ENCODE data around the gene TRIM65.

Gene TRIM65

GRCh38 chr17:75877752-75878173 lies 19.0 kb downstream of the TRIM65 start:
- H3K4me3 ChIP-seq (ENCODE audit: severe bottlenecking), result peak overlapping the region; percentile 49
- DNase-seq (ENCODE audit: low spot score) (peak; percentile 84), ATAC-seq (ENCODE audit: low read depth) (peak; percentile 50)
- H3K36me3 ChIP-seq (ENCODE audit: low read depth), result peaks cover 18% of the 10 kb centered on the region
- no peaks in the 10 kb centered on the region for H3K9me3 ChIP-seq (ENCODE audit: severe bottlenecking)
- peak; percentile 56 for TF ChIP-seq CTCF (IDR thresholded peaks at IDR 0.05; ENCODE audit: poor library complexity, severe bottlenecking)
- no peaks in the 10 kb centered on the region for H3K27me3 ChIP-seq (ENCODE audit: insufficient read depth, poor library complexity, severe bottlenecking)
- H3K27ac ChIP-seq (ENCODE audit: poor library complexity, severe bottlenecking), result peak overlapping the region; percentile 96
- H3K4me1 ChIP-seq (ENCODE audit: insufficient read depth, poor library complexity, severe bottlenecking), result peaks cover 23% of the 10 kb centered on the region

GRCh38 chr17:75876938-75877751 lies 19.6 kb downstream of the TRIM65 start:
- Histone ChIP-seq H3K36me3 (ENCODE audit: low read depth) (peaks cover 18% of the 10 kb centered on the region), H3K27ac (ENCODE audit: poor library complexity, severe bottlenecking) (peak overlapping the region; percentile 96), H3K4me1 (ENCODE audit: insufficient read depth, poor library complexity, severe bottlenecking) (peaks cover 29% of the 10 kb centered on the region), H3K9me3 (ENCODE audit: severe bottlenecking) (no peaks in the 10 kb centered on the region), H3K4me3 (ENCODE audit: severe bottlenecking) (peak overlapping the region; percentile 49), H3K27me3 (ENCODE audit: insufficient read depth, poor library complexity, severe bottlenecking) (no peaks in the 10 kb centered on the region)
- TF ChIP-seq CTCF (IDR thresholded peaks at IDR 0.05; ENCODE audit: poor library complexity, severe bottlenecking), result no peak
- DNase-seq (ENCODE audit: low spot score) (peak; percentile 93), ATAC-seq (ENCODE audit: low read depth) (peak; percentile 23)

- Histone ChIP-seq H3K36me3 (ENCODE audit: low read depth) (peaks cover 18% of the 10 kb centered on the region), H3K27ac (ENCODE audit: poor library complexity, severe bottlenecking) (peak overlapping the region; percentile 96), H3K4me1 (ENCODE audit: insufficient read depth, poor library complexity, severe bottlenecking) (peaks cover 30% of the 10 kb centered on the region), H3K4me3 (ENCODE audit: severe bottlenecking) (peak overlapping the region; percentile 49), H3K9me3 (ENCODE audit: severe bottlenecking) (no peaks in the 10 kb centered on the region), H3K27me3 (ENCODE audit: insufficient read depth, poor library complexity, severe bottlenecking) (no peaks in the 10 kb centered on the region)
- DNase-seq (ENCODE audit: low spot score) (peak; percentile 97), ATAC-seq (ENCODE audit: low read depth) (peak; percentile 26)
- TF ChIP-seq CTCF (IDR thresholded peaks at IDR 0.05; ENCODE audit: poor library complexity, severe bottlenecking), result peak; percentile 6
Observed at GRCh38 chr17:75876190-75876937, 20.4 kb downstream of the TRIM65 start.

GRCh38 chr17:75875940-75876189 lies 20.9 kb downstream of the TRIM65 start:
- Histone ChIP-seq H3K27ac (ENCODE audit: poor library complexity, severe bottlenecking) (peak overlapping the region; percentile 96), H3K4me1 (ENCODE audit: insufficient read depth, poor library complexity, severe bottlenecking) (peaks cover 30% of the 10 kb centered on the region), H3K36me3 (ENCODE audit: low read depth) (peaks cover 18% of the 10 kb centered on the region), H3K9me3 (ENCODE audit: severe bottlenecking) (no peaks in the 10 kb centered on the region), H3K27me3 (ENCODE audit: insufficient read depth, poor library complexity, severe bottlenecking) (no peaks in the 10 kb centered on the region), H3K4me3 (ENCODE audit: severe bottlenecking) (peak overlapping the region; percentile 49)
- ATAC-seq (ENCODE audit: low read depth) (peak; percentile 59), DNase-seq (ENCODE audit: low spot score) (no peak)
- no peak for TF ChIP-seq CTCF (IDR thresholded peaks at IDR 0.05; ENCODE audit: poor library complexity, severe bottlenecking)

Measured in RWPE2 (cell line).